H9 (cell line): Measurements from ENCODE around the gene BOD1L1. TPM values are rescaled to one million over a fixed set of nuclear protein-coding genes. Genes with fewer than 3 reads are reported as not detected.
A peak's percentile ranks its signal among the peaks of the same experiment; 100 is the strongest.

Experiments
- DNase-seq: peaks from one replicate; pipeline ENCODE4 v3.0.0-alpha.2; 2017
- H2AFZ ChIP-seq: one replicate; pipeline ENCODE4 v1.6.1; 2013; ENCODE audit warnings: mild to moderate bottlenecking, low read length, control low read depth, moderate library complexity
- H2AK5ac ChIP-seq: 2 replicates; pipeline ENCODE4 v1.6.1; 2013; ENCODE audit warnings: low read length, control low read depth, mixed read lengths; ENCODE audit not compliant: insufficient read length
- H2BK120ac ChIP-seq: one replicate; pipeline ENCODE4 v1.6.1; 2013; ENCODE audit warnings: low read depth, mild to moderate bottlenecking, low read length, control low read depth, inconsistent platforms; ENCODE audit not compliant: poor library complexity, severe bottlenecking
- H2BK12ac ChIP-seq: 2 replicates; pipeline ENCODE4 v1.6.1; 2013; ENCODE audit warnings: low read length, control low read depth, mixed read lengths, low read depth; ENCODE audit not compliant: insufficient read length
- H2BK15ac ChIP-seq: 2 replicates; pipeline ENCODE4 v1.6.1; 2013; ENCODE audit warnings: low read depth, low read length, control low read depth
- H2BK20ac ChIP-seq: one replicate; pipeline ENCODE4 v1.6.1; 2013; ENCODE audit warnings: low read depth, mild to moderate bottlenecking, low read length, control low read depth, inconsistent platforms; ENCODE audit not compliant: poor library complexity, severe bottlenecking
- H2BK5ac ChIP-seq: 2 replicates; pipeline ENCODE4 v1.6.1; 2013; ENCODE audit warnings: low read length, control low read depth, mixed read lengths; ENCODE audit not compliant: insufficient read length
- H3K14ac ChIP-seq: 2 replicates; pipeline ENCODE4 v1.6.1; 2013; ENCODE audit warnings: low read length, control low read depth; ENCODE audit not compliant: insufficient read depth
- H3K18ac ChIP-seq: 2 replicates; pipeline ENCODE4 v1.6.1; 2013; ENCODE audit warnings: low read depth, mild to moderate bottlenecking, mixed read lengths, low read length, control low read depth; ENCODE audit not compliant: insufficient read length
- H3K23ac ChIP-seq: 2 replicates; pipeline ENCODE4 v1.6.1; 2013; ENCODE audit warnings: low read length, control low read depth, mixed read lengths, low read depth; ENCODE audit not compliant: insufficient read length
- H3K23me2 ChIP-seq: 2 replicates; pipeline ENCODE4 v1.6.1; 2013; ENCODE audit warnings: low read depth, mild to moderate bottlenecking, mixed read lengths, low read length, control low read depth; ENCODE audit not compliant: insufficient read length, poor library complexity, severe bottlenecking
- H3K27ac ChIP-seq: 2 replicates; pipeline ENCODE4 v1.5.1; 2013; ENCODE audit warnings: low read length, control low read depth, mixed read lengths, low read depth; ENCODE audit not compliant: insufficient read length
- H3K27me3 ChIP-seq: 2 replicates; pipeline ENCODE4 v1.6.1; 2013; ENCODE audit warnings: low read length, control low read depth, inconsistent platforms; ENCODE audit not compliant: insufficient read depth
- H3K4ac ChIP-seq: 2 replicates; pipeline ENCODE4 v1.6.1; 2013; ENCODE audit warnings: low read depth, mild to moderate bottlenecking, control low read depth, inconsistent platforms, low read length, moderate library complexity
- H3K4me1 ChIP-seq: 2 replicates; pipeline ENCODE4 v1.6.1; 2013; ENCODE audit warnings: low read length, control low read depth, inconsistent platforms; ENCODE audit not compliant: insufficient read depth
- H3K4me2 ChIP-seq: 2 replicates; pipeline ENCODE4 v1.6.1; 2013; ENCODE audit warnings: low read length, control low read depth, mixed read lengths; ENCODE audit not compliant: insufficient read length, insufficient read depth
- H3K56ac ChIP-seq: 2 replicates; pipeline ENCODE4 v1.6.1; 2013; ENCODE audit warnings: low read depth, mild to moderate bottlenecking, mixed read lengths, low read length, control low read depth; ENCODE audit not compliant: insufficient read length
- H3K79me1 ChIP-seq: 2 replicates; pipeline ENCODE4 v1.6.1; 2013; ENCODE audit warnings: low read depth, mild to moderate bottlenecking, moderate library complexity, low read length, control low read depth, inconsistent platforms; ENCODE audit not compliant: insufficient read depth, poor library complexity, severe bottlenecking
- H3K79me2 ChIP-seq: 2 replicates; pipeline ENCODE4 v1.6.1; 2013; ENCODE audit warnings: low read length, control low read depth, inconsistent platforms; ENCODE audit not compliant: insufficient read depth
- H3K9ac ChIP-seq: 2 replicates; pipeline ENCODE4 v1.6.1; 2013; ENCODE audit warnings: low read length, control low read depth, mixed read lengths; ENCODE audit not compliant: insufficient read length; ENCODE audit errors: extremely low read depth
- H3K9me3 ChIP-seq: one replicate; pipeline ENCODE4 v1.6.1; 2013; ENCODE audit warnings: low read depth, low read length, inconsistent platforms; ENCODE audit not compliant: control insufficient read depth
- H3T11ph ChIP-seq: one replicate; pipeline ENCODE4 v1.6.1; 2013; ENCODE audit warnings: mild to moderate bottlenecking, low read length, control low read depth, inconsistent platforms
- H4K20me1 ChIP-seq: one replicate; pipeline ENCODE4 v1.6.1; 2013; ENCODE audit not compliant: control insufficient read depth, insufficient read length, insufficient read depth
- H4K5ac ChIP-seq: 2 replicates; pipeline ENCODE4 v1.6.1; 2013; ENCODE audit warnings: low read depth, mild to moderate bottlenecking, mixed read lengths, low read length, control low read depth; ENCODE audit not compliant: insufficient read length
- H4K8ac ChIP-seq: replicated peaks from 2 replicates; pipeline ENCODE4 v1.6.1; 2013; ENCODE audit warnings: low read length, control low read depth, mixed read lengths, low read depth; ENCODE audit not compliant: insufficient read length
- H4K91ac ChIP-seq: 2 replicates; pipeline ENCODE4 v1.6.1; 2013; ENCODE audit warnings: low read depth, mild to moderate bottlenecking, moderate library complexity, mixed read lengths, low read length, control low read depth; ENCODE audit not compliant: insufficient read length
- H3K27ac Mint-ChIP-seq, 3 experiments: 2 replicates in 2 of 3; 3 replicates in 1 of 3; pipeline ENCODE4 v1.8.0; 2020 to 2021; ENCODE audit warnings: mixed read lengths in 3 of 3, mild to moderate bottlenecking in 1 of 3, moderate library complexity in 1 of 3
- H3K27me3 Mint-ChIP-seq: 2 replicates; pipeline ENCODE4 v1.8.0; 2021; ENCODE audit warnings: low read depth, mild to moderate bottlenecking, moderate library complexity, mixed read lengths
- H3K36me3 Mint-ChIP-seq, 3 experiments: 2 replicates in 2 of 3; 3 replicates in 1 of 3; pipeline ENCODE4 v1.8.0; 2020 to 2021; ENCODE audit warnings: low read depth in 3 of 3, mixed read lengths in 3 of 3; ENCODE audit not compliant: insufficient read depth in 1 of 3
- H3K4me1 Mint-ChIP-seq, 2 experiments: 2 replicates each; pipeline ENCODE4 v1.8.0; 2020; ENCODE audit warnings: mixed read lengths in 2 of 2
- H3K4me3 Mint-ChIP-seq, 2 experiments: 2 replicates in 1 of 2; 3 replicates in 1 of 2; pipeline ENCODE4 v1.8.0; 2020 to 2021; ENCODE audit warnings: mild to moderate bottlenecking in 2 of 2, mixed read lengths in 2 of 2, moderate library complexity in 1 of 2
- H3K9me3 Mint-ChIP-seq, 2 experiments: 2 replicates in 1 of 2; 3 replicates in 1 of 2; pipeline ENCODE4 v1.8.0; 2020; ENCODE audit warnings: mild to moderate bottlenecking in 2 of 2, mixed read lengths in 2 of 2, moderate library complexity in 1 of 2
- CTCF ChIP-seq: fragments of 200-600 bp; sonication (generic); conservative IDR thresholded peaks from 3 replicates; pipeline ENCODE4 v1.8.0; 2021; ENCODE audit warnings: antibody characterized with exemption, mild to moderate bottlenecking
- WGBS: extraction: QIAGEN DNeasy Blood & Tissue Kit; methylation state at CpG from one replicate; pipeline ENCODE4 v1.1.7; 2013; ENCODE audit warnings: missing lambda C conversion rate, low lambda C conversion rate, mixed read lengths; ENCODE audit not compliant: insufficient read length; ENCODE audit errors: extremely low coverage; 5-methylcytosine and 5-hydroxymethylcytosine counted together
- total RNA-seq: library from RNA; stranded (reverse); gene quantifications from 2 replicates; pipeline ENCODE4 v1.2.1, GENCODE V29; 2021

The BOD1L1 gene
- total RNA-seq, 1 experiment from 2014 or later: 37.8 TPM

- Histone ChIP-seq H2BK20ac (no peak overlapping the region), H3K9me3 (no peaks in the 10 kb centered on the region), H4K5ac (no peak overlapping the region), H3T11ph (no peak overlapping the region), H3K79me1 (no peaks in the 10 kb centered on the region), H3K27ac (no peak overlapping the region), H2BK12ac (no peak overlapping the region), H2AK5ac (no peak overlapping the region), H4K91ac (no peak overlapping the region), H2BK15ac (no peak overlapping the region), H2AFZ (no peak overlapping the region), H3K18ac (no peak overlapping the region), H3K9ac (no peak overlapping the region), H4K8ac (no peak overlapping the region), H3K27me3 (peaks cover 86% of the 10 kb centered on the region), H3K23ac (no peak overlapping the region), H2BK120ac (no peak overlapping the region), H3K14ac (no peak overlapping the region), H3K4ac (no peak overlapping the region), H3K56ac (no peak overlapping the region), H4K20me1 (peaks cover 3% of the 10 kb centered on the region), H3K4me1 (no peaks in the 10 kb centered on the region), H2BK5ac (no peak overlapping the region), H3K4me2 (no peak overlapping the region), H3K79me2 (no peaks in the 10 kb centered on the region), H3K23me2 (peaks cover 11% of the 10 kb centered on the region)
- WGBS: no CpG with 5 or more reads among the region's 10 CpGs
- H3K36me3 Mint-ChIP-seq: no peaks in the 10 kb centered on the region; a peak in 1 of 7 replicates
- H3K4me3 Mint-ChIP-seq: peak overlapping the region in 1 of 2 experiments; percentile 62; a peak in 2 of 5 replicates
- TF ChIP-seq CTCF: no peak
- H3K4me1 Mint-ChIP-seq: peaks cover 30 to 46% of the 10 kb centered on the region in 2 experiments
- H3K27me3 Mint-ChIP-seq: peaks cover 97% of the 10 kb centered on the region
- H3K27ac Mint-ChIP-seq: no peak overlapping the region
- H3K9me3 Mint-ChIP-seq: peaks cover 7 to 8% of the 10 kb centered on the region in 2 experiments; a peak in 4 of 5 replicates
- peak; percentile 32 for DNase-seq
These were observed 86.3 kb downstream of the BOD1L1 start for GRCh38 chr4:13541176-13541604.
